BLaER1 treated with 17β-estradiol and CSF1 and Interleukin-3, amounts not matched to agents 10 nM and 100 nM (cell line): ENCODE results near the gene TTLL5.

ENCODE experiments used
- H3K27ac ChIP-seq, 11 experiments: shearing (Covaris generic); formaldehyde crosslinking; 2 replicates each; pipeline ENCODE4 v1.8.1; 2022
- H3K27me3 ChIP-seq, 11 experiments: shearing (Covaris generic); formaldehyde crosslinking; 2 replicates each; pipeline ENCODE4 v1.8.1; 2022
- H3K36me3 ChIP-seq, 11 experiments: shearing (Covaris generic); formaldehyde crosslinking; 2 replicates each; pipeline ENCODE4 v1.8.1; 2022
- H3K4me1 ChIP-seq, 10 experiments: shearing (Covaris generic); formaldehyde crosslinking; 2 replicates each; pipeline ENCODE4 v1.8.1; 2022
- H3K4me2 ChIP-seq, 11 experiments: shearing (Covaris generic); formaldehyde crosslinking; 2 replicates each; pipeline ENCODE4 v1.8.1; 2022
- H3K4me3 ChIP-seq, 10 experiments: shearing (Covaris generic); formaldehyde crosslinking; 2 replicates each; pipeline ENCODE4 v1.8.1; 2022
- H3K9ac ChIP-seq, 11 experiments: shearing (Covaris generic); formaldehyde crosslinking; 2 replicates each; pipeline ENCODE4 v1.8.1; 2022
- H3K9me3 ChIP-seq, 11 experiments: shearing (Covaris generic); formaldehyde crosslinking; replicated peaks in 1 of 11; 2 replicates each; pipeline ENCODE4 v1.8.1; 2022
- H4K20me1 ChIP-seq, 11 experiments: shearing (Covaris generic); formaldehyde crosslinking; 2 replicates each; pipeline ENCODE4 v1.8.1; 2022
- Cebpa-rat ChIP-seq, 11 experiments: shearing (Covaris generic); IDR thresholded peaks; 2 replicates each; pipeline ENCODE4 v1.8.1; 2022

The TTLL5 gene

DNA sequence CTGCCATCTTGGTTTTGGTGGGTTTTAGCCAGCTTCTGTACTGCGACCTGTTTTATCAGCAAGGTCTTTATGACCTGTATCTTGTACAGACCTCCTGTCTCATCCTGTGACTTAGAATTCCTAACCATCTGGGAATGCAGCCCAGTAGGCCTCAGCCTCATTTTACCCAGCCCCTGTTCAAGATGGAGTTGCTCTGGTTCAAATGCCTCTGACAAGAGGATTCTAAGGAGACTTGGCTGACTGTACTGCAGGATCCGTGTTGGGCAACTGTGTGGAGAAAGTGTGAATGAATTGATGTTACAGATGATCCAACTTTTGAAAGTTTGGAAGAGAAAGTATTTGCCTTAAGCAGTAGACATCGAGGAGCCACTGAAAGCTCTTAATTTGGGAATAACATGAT lies 91.0 kb downstream of the TTLL5 start:
- no peaks in the 10 kb centered on the region for H3K27me3 ChIP-seq

DNA sequence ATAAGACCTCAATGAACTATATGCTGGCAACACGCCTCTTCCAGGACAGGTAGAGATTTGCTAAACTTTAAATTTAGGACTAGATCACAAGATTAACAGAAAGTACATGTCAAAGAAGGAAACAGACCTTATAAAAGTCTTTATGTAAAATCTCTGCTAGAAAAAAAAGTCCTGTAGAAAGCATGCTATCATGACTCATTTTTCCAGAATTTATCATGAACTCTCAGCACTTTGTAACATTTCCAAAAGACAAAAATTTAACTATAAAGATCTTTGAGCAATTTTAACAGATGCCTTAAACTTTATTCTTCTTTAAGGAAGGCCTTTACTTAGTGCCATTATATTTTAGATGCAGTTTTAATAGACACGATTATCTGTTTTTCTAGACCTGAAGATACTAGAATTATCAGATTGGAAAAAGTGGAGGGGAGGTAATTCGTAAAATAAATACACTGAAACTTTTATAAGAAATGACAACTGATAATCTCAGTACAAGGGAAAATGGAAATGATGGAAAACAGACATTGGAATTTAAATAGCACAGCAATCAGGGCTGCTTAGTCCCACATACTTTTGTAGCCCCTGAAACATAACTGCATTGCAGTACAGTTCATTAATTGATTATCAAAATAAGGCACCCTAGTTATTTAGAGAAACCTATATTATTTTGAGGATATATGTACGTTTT lies 92.0 kb downstream of the TTLL5 start:
- no peaks in the 10 kb centered on the region for H3K27me3 ChIP-seq
- H4K20me1 ChIP-seq: no peaks in the 10 kb centered on the region
- no peak overlapping the region for H3K4me3 ChIP-seq
- no peak for TF ChIP-seq Cebpa-rat (IDR thresholded peaks at IDR 0.05)
- H3K4me2 ChIP-seq: no peak overlapping the region
- no peak overlapping the region for H3K9ac ChIP-seq
- peaks cover 0 to under 1% (median 0%) of the 10 kb centered on the region in 11 experiments; a peak in 2 of 22 replicates for H3K9me3 ChIP-seq
- peaks cover 47 to 97% (median 69%) of the 10 kb centered on the region in 11 experiments for H3K36me3 ChIP-seq
- no peak overlapping the region for H3K27ac ChIP-seq
- H3K4me1 ChIP-seq: peaks cover 0 to 6% (median 0%) of the 10 kb centered on the region in 10 experiments; a peak in 1 of 20 replicates

More for the DNA sequence above, 91.0 kb downstream of the TTLL5 start:
- H3K27ac ChIP-seq: no peak overlapping the region
- TF ChIP-seq Cebpa-rat (IDR thresholded peaks at IDR 0.05): no peak
- H3K9ac ChIP-seq: no peak overlapping the region
- peaks cover 6 to 10% (median 9%) of the 10 kb centered on the region in 11 experiments; a peak in 20 of 22 replicates for H3K9me3 ChIP-seq
- H4K20me1 ChIP-seq: no peaks in the 10 kb centered on the region
- no peak overlapping the region for H3K4me3 ChIP-seq
- peaks cover 56 to 97% (median 69%) of the 10 kb centered on the region in 11 experiments for H3K36me3 ChIP-seq
- H3K4me2 ChIP-seq: no peak overlapping the region
- H3K4me1 ChIP-seq: peaks cover 0 to 3% (median 0%) of the 10 kb centered on the region in 10 experiments; a peak in 1 of 20 replicates

DNA sequence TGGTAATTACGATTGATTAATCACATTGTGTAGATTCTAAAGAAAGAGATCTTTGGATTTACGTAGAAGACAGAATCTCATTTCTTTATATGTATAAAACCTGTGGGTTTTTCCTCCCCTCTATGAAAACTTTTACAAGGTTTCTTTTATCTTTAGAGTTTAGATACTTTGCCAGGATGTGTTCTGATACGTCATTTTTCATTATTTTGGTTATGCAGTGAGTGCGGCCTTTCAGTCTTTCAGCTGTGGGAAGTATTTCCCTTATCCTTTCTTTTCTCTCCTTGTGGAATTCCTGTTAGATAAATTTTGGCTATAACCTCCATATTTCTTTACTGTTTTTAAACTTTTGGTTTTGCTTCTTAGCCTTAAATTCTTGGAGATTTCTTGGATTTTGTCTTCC lies 92.7 kb downstream of the TTLL5 start:
- Histone ChIP-seq H3K9me3 (no peaks in the 10 kb centered on the region), H4K20me1 (no peaks in the 10 kb centered on the region), H3K27me3 (no peaks in the 10 kb centered on the region), H3K9ac (no peak overlapping the region), H3K27ac (no peak overlapping the region), H3K4me1 (peaks cover 0 to 6% (median 0%) of the 10 kb centered on the region in 10 experiments; a peak in 1 of 20 replicates), H3K4me2 (no peak overlapping the region), H3K36me3 (peaks cover 42 to 97% (median 64%) of the 10 kb centered on the region in 11 experiments), H3K4me3 (no peak overlapping the region)
- TF ChIP-seq Cebpa-rat (IDR thresholded peaks at IDR 0.05): no peak

DNA sequence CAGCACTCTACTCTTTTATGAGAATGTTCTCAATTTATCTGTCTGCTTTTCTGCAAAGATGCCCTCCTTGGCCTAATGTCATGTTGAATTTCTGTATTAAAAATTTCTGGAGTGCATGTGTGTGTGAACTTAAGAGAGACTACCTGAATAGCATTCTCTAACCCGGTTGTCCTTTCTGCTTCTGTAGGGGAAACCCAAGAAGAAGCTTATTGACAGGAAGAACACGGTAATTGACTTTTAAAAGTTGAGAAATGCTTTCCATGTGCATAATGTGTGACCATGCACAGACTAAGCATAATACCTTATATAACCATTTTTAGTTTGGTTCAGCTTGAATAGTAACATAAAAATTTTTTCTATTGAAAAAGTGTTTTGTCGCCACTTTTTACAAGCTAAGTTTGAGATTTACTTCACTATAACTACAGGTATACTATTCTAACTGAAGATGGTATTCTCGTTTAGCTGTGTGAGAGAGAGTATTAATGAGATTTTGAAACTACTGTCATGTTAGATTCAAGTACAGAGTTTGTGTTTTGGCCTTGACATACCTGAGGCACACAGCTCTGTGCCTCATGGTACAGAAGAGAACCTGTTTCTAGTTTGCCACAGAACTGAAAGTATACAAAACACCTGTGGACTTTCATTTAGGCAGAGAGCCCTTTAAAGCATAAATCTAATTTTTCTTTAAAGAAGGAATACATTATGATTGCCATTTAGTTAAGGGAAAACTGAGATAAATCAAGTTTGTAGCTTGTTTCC lies 96.8 kb downstream of the TTLL5 start:
- Histone ChIP-seq H3K27ac (no peak overlapping the region), H3K9ac (no peak overlapping the region), H3K4me3 (no peak overlapping the region), H4K20me1 (no peaks in the 10 kb centered on the region), H3K4me2 (no peak overlapping the region), H3K27me3 (no peaks in the 10 kb centered on the region), H3K4me1 (peaks cover 0 to 6% (median 0%) of the 10 kb centered on the region in 10 experiments; a peak in 1 of 20 replicates), H3K36me3 (peaks cover 20 to 73% (median 39%) of the 10 kb centered on the region in 11 experiments; a peak in 21 of 22 replicates), H3K9me3 (no peaks in the 10 kb centered on the region)
- TF ChIP-seq Cebpa-rat (IDR thresholded peaks at IDR 0.05): no peak

DNA sequence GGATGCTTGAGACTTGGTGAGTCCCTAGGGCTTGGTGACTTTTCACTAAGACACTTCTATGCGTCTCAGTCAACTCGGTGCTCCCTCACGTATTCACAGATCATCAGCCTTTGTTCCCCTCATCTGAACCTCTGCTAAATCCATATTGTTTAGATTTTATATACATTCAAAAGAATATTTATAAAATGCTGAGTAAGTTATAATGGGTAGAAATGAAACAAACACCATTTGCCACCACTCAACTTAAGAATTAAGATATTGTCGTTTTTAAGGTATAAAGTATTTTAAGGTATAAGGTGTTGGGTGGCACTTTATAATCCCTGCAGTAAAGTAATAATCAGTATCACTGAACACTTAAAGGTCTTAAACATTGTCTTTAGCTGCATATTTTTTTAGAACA lies 103.0 kb downstream of the TTLL5 start:
- no peak for TF ChIP-seq Cebpa-rat (IDR thresholded peaks at IDR 0.05)

DNA sequence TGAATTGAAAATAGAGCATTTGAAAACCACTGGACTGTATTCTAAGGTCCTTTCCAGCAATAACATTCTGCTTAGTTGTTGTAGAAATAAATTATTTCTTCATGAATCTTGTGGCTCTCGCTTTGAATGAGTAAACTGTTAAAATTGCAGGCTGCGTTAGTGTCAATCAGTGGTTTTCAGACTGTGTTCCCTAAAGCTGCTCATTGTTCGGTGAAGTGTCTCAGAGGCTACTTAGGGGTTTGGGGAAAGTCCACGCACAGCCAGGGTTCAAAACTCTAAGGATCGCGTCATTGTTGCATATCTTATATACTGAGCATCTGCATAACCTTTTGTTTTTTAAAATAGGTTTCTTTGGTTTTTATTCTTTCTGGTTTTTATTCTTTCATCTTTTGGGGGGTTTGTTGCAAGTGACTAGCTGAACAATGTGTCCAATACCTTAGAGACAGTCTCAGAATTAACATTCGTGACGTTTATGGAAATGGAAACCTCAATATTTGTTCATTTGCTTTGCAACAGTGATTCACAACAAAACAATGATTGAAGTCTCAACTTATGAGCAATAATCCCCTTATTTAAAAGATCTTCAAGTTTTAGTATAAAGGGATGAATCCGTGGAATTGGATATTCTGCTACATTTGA lies 108.1 kb downstream of the TTLL5 start:
- H3K27ac ChIP-seq: no peak overlapping the region
- H3K36me3 ChIP-seq: peaks cover 52 to 97% (median 76%) of the 10 kb centered on the region in 11 experiments
- no peaks in the 10 kb centered on the region for H3K9me3 ChIP-seq
- H3K4me3 ChIP-seq: no peak overlapping the region
- H3K4me2 ChIP-seq: no peak overlapping the region
- H3K4me1 ChIP-seq: no peaks in the 10 kb centered on the region
- H3K27me3 ChIP-seq: no peaks in the 10 kb centered on the region
- H3K9ac ChIP-seq: no peak overlapping the region
- TF ChIP-seq Cebpa-rat (IDR thresholded peaks at IDR 0.05): no peak
- no peaks in the 10 kb centered on the region for H4K20me1 ChIP-seq

More for the DNA sequence above, 103.0 kb downstream of the TTLL5 start:
- H3K4me3 ChIP-seq: no peak overlapping the region
- H3K27me3 ChIP-seq: no peaks in the 10 kb centered on the region
- H3K9me3 ChIP-seq: no peaks in the 10 kb centered on the region
- no peak overlapping the region for H3K4me2 ChIP-seq
- no peaks in the 10 kb centered on the region for H3K4me1 ChIP-seq
- H3K9ac ChIP-seq: no peak overlapping the region
- H3K36me3 ChIP-seq: peaks cover 33 to 76% (median 53%) of the 10 kb centered on the region in 11 experiments
- no peaks in the 10 kb centered on the region for H4K20me1 ChIP-seq
- no peak overlapping the region for H3K27ac ChIP-seq

GRCh38 chr14:75770635-75771034 lies 109.6 kb downstream of the TTLL5 start:
- H3K4me1 ChIP-seq: no peaks in the 10 kb centered on the region
- no peaks in the 10 kb centered on the region for H3K27me3 ChIP-seq
- no peak overlapping the region for H3K4me2 ChIP-seq
- no peak overlapping the region for H3K9ac ChIP-seq
- peaks cover 52 to 97% (median 76%) of the 10 kb centered on the region in 11 experiments for H3K36me3 ChIP-seq
- TF ChIP-seq Cebpa-rat (IDR thresholded peaks at IDR 0.05): no peak
- no peaks in the 10 kb centered on the region for H3K9me3 ChIP-seq
- H3K4me3 ChIP-seq: no peak overlapping the region
- H4K20me1 ChIP-seq: no peaks in the 10 kb centered on the region
- no peak overlapping the region for H3K27ac ChIP-seq

- Histone ChIP-seq H4K20me1 (no peaks in the 10 kb centered on the region), H3K27ac (no peak overlapping the region), H3K9ac (no peak overlapping the region), H3K4me2 (no peak overlapping the region), H3K36me3 (peaks cover 52 to 97% (median 76%) of the 10 kb centered on the region in 11 experiments), H3K4me3 (no peak overlapping the region), H3K9me3 (no peaks in the 10 kb centered on the region), H3K27me3 (no peaks in the 10 kb centered on the region), H3K4me1 (no peaks in the 10 kb centered on the region)
- TF ChIP-seq Cebpa-rat (IDR thresholded peaks at IDR 0.05): no peak
Observed at GRCh38 chr14:75771595-75771994, 110.5 kb downstream of the TTLL5 start.

DNA sequence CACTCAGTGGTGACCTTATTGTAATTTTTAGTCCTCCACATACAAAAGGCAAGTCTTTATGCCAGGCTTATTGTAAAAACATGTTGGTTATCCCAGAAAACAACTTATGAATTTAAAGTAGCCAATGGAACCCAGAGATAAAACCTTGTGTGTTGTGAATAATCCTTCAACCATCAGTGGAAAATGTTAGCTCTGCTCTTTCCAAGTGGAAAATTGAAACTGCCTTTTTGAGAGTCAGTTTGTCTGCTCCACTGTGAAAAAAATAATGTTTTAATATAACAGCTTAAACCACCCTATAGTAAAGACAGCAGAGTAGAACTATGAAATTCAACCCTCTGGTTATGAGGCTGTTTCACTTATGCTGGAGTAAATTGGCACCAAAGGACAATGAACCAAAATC lies 112.0 kb downstream of the TTLL5 start:
- no peak overlapping the region for H3K27ac ChIP-seq
- H3K36me3 ChIP-seq: peaks cover 55 to 95% (median 75%) of the 10 kb centered on the region in 11 experiments
- TF ChIP-seq Cebpa-rat (IDR thresholded peaks at IDR 0.05): no peak
- H3K4me2 ChIP-seq: no peak overlapping the region
- no peaks in the 10 kb centered on the region for H3K27me3 ChIP-seq
- H4K20me1 ChIP-seq: no peaks in the 10 kb centered on the region
- H3K9me3 ChIP-seq: no peaks in the 10 kb centered on the region
- H3K9ac ChIP-seq: no peak overlapping the region
- H3K4me1 ChIP-seq: no peaks in the 10 kb centered on the region
- no peak overlapping the region for H3K4me3 ChIP-seq
